GM18511 (cell line): Measurements from ENCODE around the gene PTPA.
"Not testable (repeated sequence)": the region's sequence is repeated elsewhere in the genome, so short reads cannot be mapped to it uniquely, and the experiment has no call there.

ENCODE experiments used
- ATAC-seq: cut with Tn5 transposase; IDR thresholded peaks from one replicate; pipeline ENCODE4 v1.9.1; 2021; ENCODE audit warnings: mild to moderate bottlenecking, moderate library complexity; ENCODE audit not compliant: unreplicated experiment

The PTPA gene

GRCh38 chr9:129150672-129151211, 39.5 kb downstream of the PTPA start:
- ATAC-seq: no peak

GRCh38 chr9:129151469-129151868, 40.3 kb downstream of the PTPA start:
- no peak for ATAC-seq

- no peak for ATAC-seq
Observed at GRCh38 chr9:129154866-129155477, 43.8 kb downstream of the PTPA start.

DNA sequence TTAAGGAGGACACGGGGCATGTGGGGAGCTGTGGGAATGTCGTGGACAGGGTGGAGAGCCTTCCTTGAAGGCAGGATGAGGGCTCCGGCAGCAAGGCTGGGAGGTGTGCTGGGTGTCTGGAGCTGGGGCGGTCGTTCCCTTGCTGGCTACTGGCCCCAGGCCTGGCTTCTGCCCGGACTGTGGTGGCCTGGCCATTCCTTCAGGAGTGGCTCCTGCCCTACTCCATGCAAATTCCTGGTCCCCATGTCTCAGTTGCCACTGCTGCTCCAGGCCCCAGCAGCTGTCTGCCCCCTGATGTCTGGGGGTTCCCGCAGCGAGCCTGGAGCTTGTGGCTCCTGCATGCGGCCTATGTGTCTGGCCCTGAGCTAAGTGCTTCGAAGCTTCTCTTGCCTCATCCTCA, 44.9 kb downstream of the PTPA start:
- ATAC-seq: no peak

GRCh38 chr9:129160712-129161533, 49.7 kb downstream of the PTPA start:
- ATAC-seq: no peak

DNA sequence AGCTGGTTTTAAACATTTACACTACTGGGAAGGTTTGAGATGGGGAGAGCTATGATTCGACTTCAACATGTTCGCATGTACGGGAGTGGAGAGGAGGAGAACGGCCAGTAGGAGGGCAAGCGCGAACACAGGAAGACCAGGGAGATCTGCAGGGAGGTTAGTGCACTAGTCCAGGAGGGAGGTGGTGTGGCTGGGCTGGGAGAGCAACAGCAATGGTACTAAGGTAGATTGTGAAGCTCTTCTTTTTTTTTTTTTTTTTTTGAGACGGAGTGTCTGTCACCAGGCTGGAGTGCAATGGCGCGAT, 50.3 kb downstream of the PTPA start:
- no peak for ATAC-seq

GRCh38 chr9:129162497-129163197, 51.4 kb downstream of the PTPA start:
- no peak for ATAC-seq

DNA sequence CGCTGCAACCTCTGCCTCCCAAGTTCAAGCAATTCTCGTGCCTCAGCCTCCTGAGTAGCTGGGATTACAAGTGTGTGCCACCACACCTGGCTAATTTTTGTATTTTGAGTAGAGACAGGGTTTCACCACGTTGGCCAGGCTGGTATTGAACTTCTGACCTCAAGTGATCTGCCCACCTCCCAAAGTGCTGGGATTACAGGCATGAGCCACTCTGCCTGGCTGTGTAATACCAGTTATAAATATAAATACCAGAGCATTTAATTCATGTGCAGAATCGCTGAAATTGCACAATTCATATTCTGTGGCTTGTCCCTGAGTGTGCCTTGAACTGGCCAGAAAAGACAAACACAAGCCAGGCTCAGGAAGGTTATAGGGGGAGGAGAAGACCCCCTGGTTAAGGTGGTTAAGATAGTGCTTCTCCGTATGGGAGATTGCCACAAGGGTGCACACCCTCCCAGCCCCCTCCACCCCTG, 52.0 kb downstream of the PTPA start:
- ATAC-seq: not testable (repeated sequence)

- ATAC-seq: no peak
Observed at GRCh38 chr9:129163753-129164152, 52.5 kb downstream of the PTPA start.

- no peak for ATAC-seq
Observed at GRCh38 chr9:129164246-129164930, 53.2 kb downstream of the PTPA start.

DNA sequence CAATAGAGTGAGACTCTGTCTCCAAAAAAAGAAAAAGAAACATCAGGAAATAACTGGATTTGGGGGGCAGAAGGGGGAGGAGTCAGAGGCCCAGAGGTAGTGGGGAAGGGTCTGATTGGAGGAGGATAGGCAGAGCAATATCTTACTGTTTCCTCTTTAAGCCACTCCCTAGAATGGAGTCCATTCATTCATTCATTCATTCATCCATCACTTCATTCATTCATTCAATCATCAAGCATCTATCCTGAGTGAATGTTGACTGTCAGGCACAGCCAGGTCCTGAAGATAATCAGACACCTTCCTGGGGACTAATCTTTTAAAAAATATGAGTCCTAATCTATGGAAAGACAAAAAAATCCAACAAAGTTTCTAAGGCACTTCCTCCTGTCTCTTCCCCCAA, 54.0 kb downstream of the PTPA start:
- no peak for ATAC-seq

GRCh38 chr9:129166623-129167557, 55.7 kb downstream of the PTPA start:
- ATAC-seq: no peak

- no peak for ATAC-seq
Observed at GRCh38 chr9:129170229-129170628, 59.0 kb downstream of the PTPA start.

- no peak for ATAC-seq
Observed at GRCh38 chr9:129171993-129172751, 61.0 kb downstream of the PTPA start.

DNA sequence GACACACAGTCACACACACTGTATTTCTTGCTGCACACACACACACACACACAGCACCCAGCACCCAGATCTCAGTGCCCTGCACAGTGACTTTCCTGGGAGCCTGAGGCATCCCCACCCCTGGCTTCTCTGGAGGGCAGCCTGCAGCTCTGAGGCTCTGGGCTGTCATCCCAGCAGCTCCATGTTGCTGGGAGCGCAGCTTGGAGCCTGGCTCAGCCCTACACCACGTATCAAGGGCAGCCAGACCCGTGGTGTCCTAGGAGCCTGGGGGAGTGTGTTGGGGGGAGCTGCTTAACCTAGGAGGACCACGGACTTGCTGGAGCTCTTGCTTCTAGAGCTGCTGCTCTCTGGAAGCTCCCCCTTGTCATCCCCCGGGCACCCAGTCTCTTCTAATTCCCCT, 61.6 kb downstream of the PTPA start:
- no peak for ATAC-seq

- no peak for ATAC-seq
Observed at GRCh38 chr9:129173296-129174101, 62.3 kb downstream of the PTPA start.

GRCh38 chr9:129174102-129174723, 63.0 kb downstream of the PTPA start:
- ATAC-seq: no peak
